HAP-1 (cell line): Measurements from ENCODE around the gene PUS3.

ENCODE experiments used
- DNase-seq, 2 experiments: peaks; one replicate each; pipeline ENCODE4 v3.0.0-alpha.2; 2016 to 2020; ENCODE audit warnings: low spot score in 2 of 2
- H3K27me3 ChIP-seq: fragments of 250-450 bp; sonication (Bioruptor Pico); 2 replicates; pipeline ENCODE4 v1.5.1; 2020; ENCODE audit warnings: low read depth, mild to moderate bottlenecking, moderate library complexity
- H3K36me3 ChIP-seq: fragments of 250-450 bp; sonication (Bioruptor Pico); replicated peaks from 2 replicates; pipeline ENCODE4 v1.5.1; 2020; ENCODE audit warnings: mild to moderate bottlenecking
- H3K4me1 ChIP-seq: fragments of 250-450 bp; sonication (Bioruptor Pico); 2 replicates; pipeline ENCODE4 v1.5.1; 2020; ENCODE audit warnings: mild to moderate bottlenecking
- H3K4me3 ChIP-seq: fragments of 250-450 bp; sonication (Bioruptor Pico); 2 replicates; pipeline ENCODE4 v1.5.1; 2020; ENCODE audit warnings: mild to moderate bottlenecking, moderate library complexity
- H3K9me3 ChIP-seq: fragments of 250-450 bp; sonication (Bioruptor Pico); 2 replicates; pipeline ENCODE4 v1.5.1; 2020; ENCODE audit warnings: mild to moderate bottlenecking, moderate library complexity
- in situ Hi-C: fragments of 300-500 bp; cut with MboI; formaldehyde crosslinking; loops from 3 replicates; pipeline ENCODE4 v1.14.3; 2020; ENCODE audit warnings: low sequenced_read_pairs, inconsistent platforms, mixed read lengths

PUS3 gene

GRCh38 chr11:125945011-125945796, 42.2 kb upstream of the PUS3 start:
- Histone ChIP-seq H3K9me3 (no peaks in the 10 kb centered on the region), H3K4me1 (no peaks in the 10 kb centered on the region), H3K4me3 (no peak overlapping the region), H3K27me3 (no peaks in the 10 kb centered on the region), H3K36me3 (no peaks in the 10 kb centered on the region)
- in situ Hi-C loops = no loop called here
- no peak for DNase-seq

GRCh38 chr11:125944350-125945010, 41.5 kb upstream of the PUS3 start:
- in situ Hi-C loops = no loop called here
- no peaks in the 10 kb centered on the region for H3K4me1 ChIP-seq
- H3K36me3 ChIP-seq = no peaks in the 10 kb centered on the region

GRCh38 chr11:125943661-125944349, 40.8 kb upstream of the PUS3 start:
- Histone ChIP-seq H3K27me3 (no peaks in the 10 kb centered on the region), H3K36me3 (no peaks in the 10 kb centered on the region), H3K4me1 (no peaks in the 10 kb centered on the region), H3K9me3 (no peaks in the 10 kb centered on the region), H3K4me3 (no peak overlapping the region)
- in situ Hi-C loops = no loop called here
- no peak for DNase-seq

More at GRCh38 chr11:125944350-125945010, 41.5 kb upstream of the PUS3 start:
- Histone ChIP-seq H3K9me3 (no peaks in the 10 kb centered on the region), H3K4me3 (no peak overlapping the region), H3K27me3 (no peaks in the 10 kb centered on the region)
- no peak for DNase-seq

- Histone ChIP-seq H3K4me3 (no peak overlapping the region), H3K4me1 (no peaks in the 10 kb centered on the region), H3K36me3 (no peaks in the 10 kb centered on the region), H3K9me3 (no peaks in the 10 kb centered on the region), H3K27me3 (no peaks in the 10 kb centered on the region)
- in situ Hi-C loops = no loop called here
- DNase-seq = no peak
These were observed 39.9 kb upstream of the PUS3 start for GRCh38 chr11:125942771-125943428.

GRCh38 chr11:125941619-125942611, 38.9 kb upstream of the PUS3 start:
- Histone ChIP-seq H3K4me3 (no peak overlapping the region), H3K4me1 (no peaks in the 10 kb centered on the region), H3K36me3 (no peaks in the 10 kb centered on the region), H3K9me3 (no peaks in the 10 kb centered on the region), H3K27me3 (no peaks in the 10 kb centered on the region)
- in situ Hi-C loops = no loop called here
- peak; percentile 55 to 83 for DNase-seq

GRCh38 chr11:125941267-125941618, 38.2 kb upstream of the PUS3 start:
- H3K36me3 ChIP-seq = no peaks in the 10 kb centered on the region
- H3K27me3 ChIP-seq = no peaks in the 10 kb centered on the region
- no peaks in the 10 kb centered on the region for H3K9me3 ChIP-seq
- no peak for DNase-seq
- H3K4me3 ChIP-seq = no peak overlapping the region
- in situ Hi-C loops = no loop called here
- H3K4me1 ChIP-seq = no peaks in the 10 kb centered on the region

- Histone ChIP-seq H3K36me3 (no peaks in the 10 kb centered on the region), H3K9me3 (no peaks in the 10 kb centered on the region), H3K4me3 (no peak overlapping the region), H3K27me3 (no peaks in the 10 kb centered on the region), H3K4me1 (no peaks in the 10 kb centered on the region)
- in situ Hi-C loops = no loop called here
- DNase-seq = no peak
These were observed 37.1 kb upstream of the PUS3 start for GRCh38 chr11:125940145-125940544.

DNA sequence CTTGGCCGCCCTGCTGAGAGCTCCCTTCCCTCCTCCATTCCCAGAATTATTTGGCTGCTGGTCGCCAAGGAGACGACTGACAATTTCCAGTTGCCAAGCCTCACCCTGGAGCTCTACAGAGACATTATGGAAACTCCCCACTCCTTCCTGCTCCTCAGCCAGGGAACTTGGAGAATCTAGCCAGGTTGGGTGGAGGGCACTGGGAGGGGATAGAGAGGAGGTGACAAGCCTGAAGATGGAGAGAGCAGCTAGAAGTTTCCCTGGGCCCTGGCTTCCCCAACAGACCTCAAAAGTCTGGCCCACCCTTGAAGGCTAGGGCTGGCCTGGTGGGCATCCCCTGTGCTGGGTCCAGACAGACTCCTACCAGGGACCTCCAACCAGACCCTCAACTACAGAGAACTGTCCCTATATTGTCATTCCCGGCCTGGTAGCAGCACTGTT, 36.1 kb upstream of the PUS3 start:
- Histone ChIP-seq H3K36me3 (no peaks in the 10 kb centered on the region), H3K9me3 (no peaks in the 10 kb centered on the region), H3K4me1 (no peaks in the 10 kb centered on the region), H3K4me3 (no peak overlapping the region), H3K27me3 (no peaks in the 10 kb centered on the region)
- in situ Hi-C loops = no loop called here
- no peak for DNase-seq

GRCh38 chr11:125938418-125938817, 35.4 kb upstream of the PUS3 start:
- no peaks in the 10 kb centered on the region for H3K4me1 ChIP-seq
- H3K4me3 ChIP-seq = no peak overlapping the region
- H3K36me3 ChIP-seq = no peaks in the 10 kb centered on the region
- in situ Hi-C loops = no loop called here
- no peaks in the 10 kb centered on the region for H3K9me3 ChIP-seq
- DNase-seq = no peak
- no peaks in the 10 kb centered on the region for H3K27me3 ChIP-seq

GRCh38 chr11:125935618-125936199, 32.7 kb upstream of the PUS3 start:
- H3K27me3 ChIP-seq = no peaks in the 10 kb centered on the region
- 0 out of 2 replicates have a peak, but pooled peaks cover 4% of the 10 kb centered on the region for H3K4me1 ChIP-seq
- in situ Hi-C loops = no loop called here
- no peaks in the 10 kb centered on the region for H3K36me3 ChIP-seq
- DNase-seq = no peak
- no peak overlapping the region for H3K4me3 ChIP-seq
- no peaks in the 10 kb centered on the region for H3K9me3 ChIP-seq

DNA sequence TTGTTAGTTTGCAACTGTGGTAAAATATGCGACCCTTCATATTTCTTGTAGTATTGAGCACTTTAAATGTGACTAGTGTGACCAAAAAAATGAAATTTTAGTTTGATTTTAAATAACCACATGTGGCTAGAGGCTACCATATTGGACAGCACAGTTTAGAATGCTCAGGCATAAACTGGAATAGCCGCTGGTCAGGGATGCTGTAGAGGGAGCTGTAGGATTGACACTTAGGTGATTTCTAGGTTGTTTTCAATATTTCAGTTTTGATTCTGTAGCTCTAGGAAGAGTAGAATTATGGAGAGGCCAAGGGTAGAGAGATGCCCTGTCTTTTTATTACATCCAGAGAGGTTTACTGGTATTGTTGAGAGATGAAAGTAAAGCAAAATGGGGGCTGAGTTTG, 32.0 kb upstream of the PUS3 start:
- no peak overlapping the region for H3K4me3 ChIP-seq
- no peaks in the 10 kb centered on the region for H3K36me3 ChIP-seq
- H3K27me3 ChIP-seq = no peaks in the 10 kb centered on the region
- H3K9me3 ChIP-seq = no peaks in the 10 kb centered on the region
- 0 out of 2 replicates have a peak, but pooled peaks cover 4% of the 10 kb centered on the region for H3K4me1 ChIP-seq
- in situ Hi-C loops = no loop called here
- no peak for DNase-seq

DNA sequence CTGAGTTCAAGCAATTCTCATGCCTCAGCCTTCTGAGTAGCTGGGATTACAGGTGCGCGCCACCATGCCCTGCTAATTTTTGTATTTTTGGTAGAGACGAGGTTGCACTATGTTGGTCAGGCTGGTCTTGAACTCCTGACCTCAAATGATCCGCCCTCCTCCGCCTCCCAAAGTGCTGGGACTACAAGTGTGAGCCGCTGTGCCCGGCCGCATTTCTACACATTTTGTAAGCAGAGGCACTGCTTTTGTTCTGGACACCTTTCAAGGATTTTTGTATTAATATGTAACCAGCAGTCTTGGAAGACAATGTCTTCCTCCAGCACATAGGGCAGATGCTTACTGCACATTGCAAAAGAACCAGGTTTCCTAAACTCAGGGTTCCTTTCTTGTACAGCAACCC, 31.5 kb upstream of the PUS3 start:
- in situ Hi-C loops = no loop called here
- no peak for DNase-seq
- H3K9me3 ChIP-seq = no peaks in the 10 kb centered on the region
- 0 out of 2 replicates have a peak, but pooled peaks cover 4% of the 10 kb centered on the region for H3K4me1 ChIP-seq
- no peaks in the 10 kb centered on the region for H3K36me3 ChIP-seq
- no peak overlapping the region for H3K4me3 ChIP-seq
- H3K27me3 ChIP-seq = no peaks in the 10 kb centered on the region
